Gastrocnemius medialis (tissue), 4 donors: ENCODE data around the gene MAP1LC3B.

Source experiments
- POLR2A ChIP-seq, 2 donors: fragments of 450-650 bp; IDR thresholded peaks; one replicate each; pipeline ENCODE4 v1.6.1; 2017; ENCODE audit warnings: antibody characterized with exemption in 2 of 2, mild to moderate bottlenecking in 2 of 2, moderate library complexity in 2 of 2
- TF ChIP-seq, protein P1 (sequence below), 5 experiments: fragments of 450-650 bp in 3 of 5; fragments of 200-600 bp in 2 of 5; sonication (generic) in 2 of 5; IDR thresholded peaks in 4 of 5; conservative IDR thresholded peaks in 1 of 5; 1 replicate in 4 of 5; 2 replicates in 1 of 5; pipeline ENCODE4 v1.5.1; 2016 to 2019; ENCODE audit warnings: antibody characterized with exemption in 5 of 5, mild to moderate bottlenecking in 3 of 5, moderate library complexity in 3 of 5

DNA sequence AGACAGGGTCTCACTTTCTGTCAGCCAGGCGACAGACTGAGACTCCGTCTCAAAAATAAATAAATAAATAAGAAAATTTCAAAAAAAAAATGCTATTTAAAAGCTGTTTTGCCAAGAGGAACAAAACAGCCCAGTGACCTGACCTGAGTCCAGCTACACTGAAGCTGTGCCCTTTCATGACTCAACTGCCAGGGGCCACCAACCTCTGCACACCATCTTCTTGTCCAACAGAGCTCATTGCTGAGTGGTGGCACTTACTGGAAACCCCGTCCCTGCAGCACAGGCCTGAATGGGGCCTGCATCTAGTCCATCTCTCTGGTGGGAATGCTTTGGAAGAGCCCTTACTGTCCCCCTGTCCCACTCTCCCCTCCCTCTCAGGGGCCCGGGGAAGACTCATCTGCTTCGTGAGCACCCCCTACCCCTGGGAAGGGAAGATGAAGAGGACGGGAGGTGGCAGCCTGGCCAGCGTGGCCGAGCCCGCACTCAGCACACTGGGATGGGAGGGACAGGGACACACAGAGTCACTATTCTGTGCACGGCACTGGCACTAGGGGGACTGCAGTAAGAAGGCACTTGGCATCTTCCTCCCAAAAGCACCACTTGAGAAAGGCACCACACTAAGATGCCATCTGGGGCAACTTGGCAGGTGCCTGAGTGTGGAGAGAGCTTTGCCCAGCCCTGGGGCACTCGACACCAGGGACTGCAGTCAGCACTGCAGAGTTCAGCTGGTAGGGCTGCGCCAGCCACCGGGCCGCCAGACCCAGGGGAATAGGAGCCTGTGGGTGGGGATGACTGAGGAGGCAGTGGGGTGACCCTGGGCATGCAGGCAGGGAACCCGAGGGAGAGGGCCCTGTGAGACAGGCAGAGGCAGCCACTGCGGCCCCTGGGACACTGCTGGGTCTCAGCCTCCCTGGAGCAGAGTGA is 22.1 kb upstream of the MAP1LC3B start:
- TF ChIP-seq POLR2A (IDR thresholded peaks at IDR 0.05) = no peak
- TF ChIP-seq, protein P1, sequence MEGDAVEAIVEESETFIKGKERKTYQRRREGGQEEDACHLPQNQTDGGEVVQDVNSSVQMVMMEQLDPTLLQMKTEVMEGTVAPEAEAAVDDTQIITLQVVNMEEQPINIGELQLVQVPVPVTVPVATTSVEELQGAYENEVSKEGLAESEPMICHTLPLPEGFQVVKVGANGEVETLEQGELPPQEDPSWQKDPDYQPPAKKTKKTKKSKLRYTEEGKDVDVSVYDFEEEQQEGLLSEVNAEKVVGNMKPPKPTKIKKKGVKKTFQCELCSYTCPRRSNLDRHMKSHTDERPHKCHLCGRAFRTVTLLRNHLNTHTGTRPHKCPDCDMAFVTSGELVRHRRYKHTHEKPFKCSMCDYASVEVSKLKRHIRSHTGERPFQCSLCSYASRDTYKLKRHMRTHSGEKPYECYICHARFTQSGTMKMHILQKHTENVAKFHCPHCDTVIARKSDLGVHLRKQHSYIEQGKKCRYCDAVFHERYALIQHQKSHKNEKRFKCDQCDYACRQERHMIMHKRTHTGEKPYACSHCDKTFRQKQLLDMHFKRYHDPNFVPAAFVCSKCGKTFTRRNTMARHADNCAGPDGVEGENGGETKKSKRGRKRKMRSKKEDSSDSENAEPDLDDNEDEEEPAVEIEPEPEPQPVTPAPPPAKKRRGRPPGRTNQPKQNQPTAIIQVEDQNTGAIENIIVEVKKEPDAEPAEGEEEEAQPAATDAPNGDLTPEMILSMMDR (IDR thresholded peaks at IDR 0.05 in 4 of 5, conservative IDR thresholded peaks at IDR 0.05 in 1 of 5) = no peak
